ENCODE measurements around the gene USO1. TPM values are rescaled to one million over a fixed set of nuclear protein-coding genes. Genes with fewer than 3 reads are reported as not detected.

USO1 gene
- total and polyA plus RNA-seq, 2 of the 8 experiments (the other 6 are each of a cell fraction or from before 2014, with no cell fraction given) = 57.3 to 198 TPM

GRCh38 chr4:75718529-75718928 lies 5.8 kb upstream of the USO1 start:
- Histone ChIP-seq H2BK120ac (replicated peaks; ENCODE audit: low read depth, low read length) (no peak overlapping the region), H3K4ac (replicated peaks; ENCODE audit: insufficient read length, low read depth, low read length) (no peak overlapping the region)
- no peak for FAIRE-seq
- no peak for TF ChIP-seq NRF1 (IDR thresholded peaks at IDR 0.05; ENCODE audit: low read depth, low read length)
- TF ChIP-seq TBP (IDR thresholded peaks at IDR 0.05; ENCODE audit: low read depth, low read length) = no peak
- TF ChIP-seq E2F6 (IDR thresholded peaks at IDR 0.05) = no peak
- TF ChIP-seq SP4 (IDR thresholded peaks at IDR 0.05; ENCODE audit: low read length) = no peak
- TF ChIP-seq RXRA (IDR thresholded peaks at IDR 0.05; ENCODE audit: insufficient read depth, low read depth, low read length) = no peak
- TF ChIP-seq SAP30 (IDR thresholded peaks at IDR 0.05; ENCODE audit: insufficient read depth, insufficient replicate concordance, low read length) = no peak
- TF ChIP-seq KDM4A (IDR thresholded peaks at IDR 0.05; ENCODE audit: low read depth, low read length, severe bottlenecking) = no peak
- TF ChIP-seq, protein P1, sequence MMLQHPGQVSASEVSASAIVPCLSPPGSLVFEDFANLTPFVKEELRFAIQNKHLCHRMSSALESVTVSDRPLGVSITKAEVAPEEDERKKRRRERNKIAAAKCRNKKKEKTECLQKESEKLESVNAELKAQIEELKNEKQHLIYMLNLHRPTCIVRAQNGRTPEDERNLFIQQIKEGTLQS (IDR thresholded peaks at IDR 0.05; ENCODE audit: insufficient read depth, low read depth, low read length) = no peak
- TF ChIP-seq JUN (IDR thresholded peaks at IDR 0.05; ENCODE audit: low read depth, low read length) = no peak
- TF ChIP-seq GABPA (IDR thresholded peaks at IDR 0.05; ENCODE audit: borderline replicate concordance, insufficient read depth, low read length) = no peak
- TF ChIP-seq NANOG (IDR thresholded peaks at IDR 0.05; ENCODE audit: insufficient read depth, low read depth, low read length, poor library complexity, severe bottlenecking) = no peak
- TF ChIP-seq EGR1 (IDR thresholded peaks at IDR 0.05; ENCODE audit: borderline replicate concordance, low read depth, low read length) = no peak
- TF ChIP-seq ASH2L (IDR thresholded peaks at IDR 0.05; ENCODE audit: low read length) = no peak

More at GRCh38 chr4:75718529-75718928, 5.8 kb upstream of the USO1 start:
- no peak overlapping the region for H2BK5ac ChIP-seq (ENCODE audit: low read depth, low read length)
- no peak overlapping the region for H3K9ac ChIP-seq (replicated peaks in 1 of 4; ENCODE audit: extremely low read depth in 1 of 4, low read depth in 3 of 4, low read length in 3 of 4)
- H3K4me1 ChIP-seq (replicated peaks in 1 of 4; ENCODE audit: control insufficient read depth in 3 of 4, insufficient read depth in 4 of 4, low read length in 3 of 4) = peaks cover 0 to 3% (median 2%) of the 10 kb centered on the region in 4 experiments; a peak in 6 of 7 replicates
- H2AFZ ChIP-seq (ENCODE audit: low read length) = no peak overlapping the region
- no peaks in the 10 kb centered on the region for H3K9me3 ChIP-seq (ENCODE audit: insufficient read depth in 2 of 2, low read depth in 1 of 2, low read length in 1 of 2)
- no peak overlapping the region for H2AK5ac ChIP-seq (ENCODE audit: low read depth, low read length)
- H3K4me3 ChIP-seq (ENCODE audit: extremely low read depth in 1 of 4, insufficient read depth in 2 of 4, low read depth in 3 of 4, low read length in 4 of 4) = no peak overlapping the region
- H3K56ac ChIP-seq (replicated peaks; ENCODE audit: insufficient read length, low read depth, low read length) = no peak overlapping the region
- peaks cover 14% of the 10 kb centered on the region; the same call in 1 of the 2 replicates for H3K79me1 ChIP-seq (ENCODE audit: low read depth, low read length)
- no peak overlapping the region for H3K23ac ChIP-seq (ENCODE audit: insufficient read length)
- no peak overlapping the region for H2BK12ac ChIP-seq (ENCODE audit: low read depth, low read length)
- H3K18ac ChIP-seq (ENCODE audit: extremely low read depth, low read length) = no peak overlapping the region
- WGBS, 2 experiments (ENCODE audit: extremely low coverage in 1 of 2, insufficient coverage in 1 of 2, insufficient read length in 1 of 2, insufficient replicate concordance in 2 of 2, low coverage in 1 of 2, low lambda C conversion rate in 2 of 2, missing lambda C conversion rate in 1 of 2) = 93% methylated on average over 2 of the region's 2 CpGs; no CpG with 5 or more reads in 1 of the 2 experiments
- H4K20me1 ChIP-seq (replicated peaks in 1 of 2; ENCODE audit: control insufficient read depth in 1 of 2, insufficient read depth in 2 of 2, low read length in 2 of 2) = peaks cover 0 to 4% of the 10 kb centered on the region in 2 experiments
- H3K27ac ChIP-seq (ENCODE audit: low read depth, low read length) = no peak overlapping the region
- H4K5ac ChIP-seq (ENCODE audit: insufficient read length, low read depth, low read length) = no peak overlapping the region
- no peaks in the 10 kb centered on the region for H3K27me3 ChIP-seq (replicated peaks in 1 of 4; ENCODE audit: control insufficient read depth in 3 of 4, extremely low read depth in 1 of 4, insufficient read depth in 3 of 4, low read length in 3 of 4)
- no peak overlapping the region for H4K91ac ChIP-seq (replicated peaks; ENCODE audit: insufficient read length, low read length)
- no peak overlapping the region for H3K4me2 ChIP-seq (ENCODE audit: insufficient read depth in 1 of 2, low read depth in 2 of 2, low read length in 2 of 2)
- POLR2A ChIA-PET (ENCODE audit: partially characterized antibody) = interaction anchor here (1.8 kb wide), 1 partner anchor 8 kb away, joined by 13 read pairs; no protein-coding TSS in a partner anchor
- peaks cover 0 to 25% (median 9%) of the 10 kb centered on the region in 4 experiments; a peak in 5 of 8 replicates for H3K36me3 ChIP-seq (ENCODE audit: control insufficient read depth in 2 of 4, insufficient read depth in 4 of 4, low read length in 3 of 4)
- H2BK20ac ChIP-seq (ENCODE audit: low read length) = no peak overlapping the region
- H2BK15ac ChIP-seq (ENCODE audit: low read length) = no peak overlapping the region
- H3K14ac ChIP-seq (ENCODE audit: insufficient read length) = no peak overlapping the region
- DNase-seq (ENCODE audit: low read depth in 1 of 2, low spot score in 2 of 2) = no peak
- CTCF ChIA-PET (ENCODE audit: partially characterized antibody) = interaction anchor here (0.9 kb wide), 1 partner anchor 11 kb away, joined by 4 read pairs; no protein-coding TSS in a partner anchor
- H3K23me2 ChIP-seq (ENCODE audit: low read depth, low read length) = peaks cover 6% of the 10 kb centered on the region
- H3K79me2 ChIP-seq (ENCODE audit: control insufficient read depth in 1 of 2, insufficient read depth in 2 of 2, low read length in 2 of 2) = peaks cover 23 to 86% of the 10 kb centered on the region in 2 experiments
- no peak overlapping the region for H4K8ac ChIP-seq (ENCODE audit: extremely low read depth, insufficient read depth, low read length)
